ENCODE results near the gene IRF2BPL.
A peak's percentile ranks its signal among the peaks of the same experiment; 100 is the strongest.
"Not testable (repeated sequence)": the region's sequence is repeated elsewhere in the genome, so short reads cannot be mapped to it uniquely, and the experiment has no call there.

IRF2BPL gene

DNA sequence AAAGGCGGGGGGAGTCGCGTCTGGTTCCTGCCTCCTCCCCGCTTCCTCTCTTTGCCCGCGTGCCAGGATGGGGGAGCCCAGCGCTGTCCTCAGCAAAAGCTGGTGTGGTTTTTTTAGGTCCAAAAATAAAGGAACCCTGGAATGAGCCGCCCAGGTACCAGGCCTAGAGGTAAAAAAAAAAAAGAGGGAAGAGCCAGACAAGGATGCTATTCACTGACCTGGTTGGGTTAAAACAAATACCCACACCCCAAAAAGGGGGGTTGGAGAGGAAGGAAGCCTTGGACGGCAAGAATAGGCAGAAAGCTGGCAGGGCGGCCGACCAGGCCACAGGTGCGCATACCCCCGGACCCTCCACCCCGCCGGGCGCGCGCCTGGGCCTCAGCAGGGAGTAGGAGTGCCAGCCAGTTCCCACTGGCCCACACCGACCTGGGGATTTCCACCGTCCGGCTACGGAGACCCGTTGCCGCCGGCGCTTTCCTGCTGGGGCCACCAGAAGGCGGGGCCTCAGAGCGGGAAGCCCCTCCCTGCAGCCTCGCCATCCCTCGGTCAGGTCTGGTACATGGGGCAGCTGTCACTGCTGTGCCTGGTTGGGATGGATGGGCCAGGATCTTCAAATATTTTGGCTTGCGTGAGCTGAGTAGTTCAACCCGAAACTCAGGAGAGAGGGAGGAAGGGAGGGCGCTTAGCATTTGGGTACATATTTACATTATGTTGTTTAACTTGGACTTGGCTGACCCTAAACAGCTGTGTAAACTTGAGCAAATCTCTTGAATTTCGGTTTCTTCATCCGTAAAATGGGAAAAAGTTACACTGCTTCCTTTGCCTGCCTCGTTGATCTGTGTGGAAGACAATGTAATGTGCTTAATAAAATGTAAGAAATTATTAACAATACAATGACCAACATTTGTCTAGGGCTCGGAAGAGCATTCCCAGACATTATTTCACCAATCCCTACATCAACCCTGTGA, 5.4 kb upstream of the IRF2BPL start:
- peak; percentile 63 for DNase-seq

DNA sequence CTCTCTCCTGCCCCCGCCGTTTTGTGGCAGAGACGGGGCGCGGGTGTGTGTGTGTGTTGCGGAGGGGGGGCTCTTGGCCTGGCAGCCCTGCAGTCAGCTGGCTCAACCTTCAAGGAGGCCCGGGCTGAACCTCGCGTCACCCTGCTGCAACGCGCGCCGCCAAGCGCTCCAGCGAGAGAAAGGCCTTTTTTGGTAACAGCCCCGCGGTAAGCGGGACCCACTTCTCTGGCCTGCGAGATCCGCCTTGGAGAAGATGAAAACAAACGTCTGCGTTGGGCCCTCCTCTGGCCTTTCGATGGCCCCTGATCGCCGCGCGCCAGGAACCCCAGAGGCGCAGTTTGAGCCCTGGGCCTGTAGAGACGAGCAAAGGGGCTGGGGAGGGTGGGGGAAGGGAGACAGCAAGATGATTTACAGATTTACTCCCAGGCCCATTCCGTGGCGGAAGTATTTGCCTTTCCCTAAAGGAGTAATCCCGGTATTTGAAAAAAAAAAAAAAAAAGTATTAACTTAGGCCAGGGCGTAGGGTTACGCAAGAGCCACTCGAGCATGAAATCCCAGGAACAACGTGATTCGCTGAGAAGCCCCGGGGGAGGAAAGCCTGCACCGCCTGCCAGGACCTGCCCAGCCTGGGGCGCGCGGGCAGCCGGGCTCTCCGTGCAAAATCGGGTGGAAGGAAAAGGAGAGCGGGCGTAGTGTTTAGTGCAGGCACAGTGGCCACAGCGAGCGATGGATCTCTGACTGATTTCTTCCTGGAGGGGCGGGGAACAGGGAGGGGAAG, 4.5 kb upstream of the IRF2BPL start:
- peak; percentile 69 for DNase-seq

DNA sequence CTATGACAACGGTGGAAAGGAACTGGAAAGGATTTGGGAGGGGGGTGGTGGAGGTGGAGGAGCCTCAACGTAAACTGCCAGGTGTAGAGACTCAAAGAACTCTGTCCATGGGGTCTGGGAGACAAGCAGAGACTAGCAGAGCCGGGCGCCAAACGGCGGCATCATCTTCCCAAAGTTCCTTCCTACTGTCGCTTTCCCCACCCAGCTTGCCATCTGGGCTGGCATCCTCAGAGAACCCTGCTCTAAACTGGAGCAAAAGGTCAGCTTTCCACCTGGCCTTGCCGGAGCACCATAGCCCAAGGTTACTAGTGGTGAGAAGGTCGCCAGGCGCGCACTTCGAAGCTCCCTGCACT, 4.0 kb upstream of the IRF2BPL start:
- no peak for DNase-seq

DNA sequence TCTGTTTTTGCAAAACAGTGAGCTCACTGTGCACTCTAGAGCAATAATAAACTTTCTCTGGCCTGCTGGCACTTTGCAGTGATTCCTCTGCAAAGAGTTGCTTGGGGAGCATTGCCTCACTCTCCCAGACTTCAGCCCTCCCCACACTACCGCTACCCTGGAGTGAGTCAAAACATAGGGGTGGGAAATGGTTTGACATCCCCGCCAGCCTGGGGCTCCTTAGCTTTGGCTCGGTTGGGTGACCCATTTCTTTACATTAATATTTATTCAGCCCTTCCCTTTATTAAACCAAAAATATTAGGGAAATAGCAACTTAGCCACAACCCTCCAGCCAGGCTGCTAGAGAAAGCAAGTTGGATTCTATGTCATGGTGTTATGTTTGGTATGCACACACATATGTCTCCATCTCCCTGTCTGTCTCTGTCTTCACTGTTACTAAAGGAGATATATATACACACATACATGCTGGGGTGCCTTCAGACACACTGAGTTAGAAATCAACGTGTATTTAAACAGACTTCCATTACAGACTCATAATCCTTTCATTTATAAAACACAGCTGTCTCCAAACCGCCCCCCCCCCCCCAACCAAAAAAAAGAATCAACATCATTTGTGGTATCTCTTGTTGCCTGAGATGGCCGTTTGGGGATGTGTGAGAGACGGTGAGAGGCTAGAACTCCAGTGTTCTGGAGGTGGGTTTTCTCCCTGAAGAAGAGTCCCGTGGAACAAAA, 3.4 kb upstream of the IRF2BPL start:
- DNase-seq: no peak

DNA sequence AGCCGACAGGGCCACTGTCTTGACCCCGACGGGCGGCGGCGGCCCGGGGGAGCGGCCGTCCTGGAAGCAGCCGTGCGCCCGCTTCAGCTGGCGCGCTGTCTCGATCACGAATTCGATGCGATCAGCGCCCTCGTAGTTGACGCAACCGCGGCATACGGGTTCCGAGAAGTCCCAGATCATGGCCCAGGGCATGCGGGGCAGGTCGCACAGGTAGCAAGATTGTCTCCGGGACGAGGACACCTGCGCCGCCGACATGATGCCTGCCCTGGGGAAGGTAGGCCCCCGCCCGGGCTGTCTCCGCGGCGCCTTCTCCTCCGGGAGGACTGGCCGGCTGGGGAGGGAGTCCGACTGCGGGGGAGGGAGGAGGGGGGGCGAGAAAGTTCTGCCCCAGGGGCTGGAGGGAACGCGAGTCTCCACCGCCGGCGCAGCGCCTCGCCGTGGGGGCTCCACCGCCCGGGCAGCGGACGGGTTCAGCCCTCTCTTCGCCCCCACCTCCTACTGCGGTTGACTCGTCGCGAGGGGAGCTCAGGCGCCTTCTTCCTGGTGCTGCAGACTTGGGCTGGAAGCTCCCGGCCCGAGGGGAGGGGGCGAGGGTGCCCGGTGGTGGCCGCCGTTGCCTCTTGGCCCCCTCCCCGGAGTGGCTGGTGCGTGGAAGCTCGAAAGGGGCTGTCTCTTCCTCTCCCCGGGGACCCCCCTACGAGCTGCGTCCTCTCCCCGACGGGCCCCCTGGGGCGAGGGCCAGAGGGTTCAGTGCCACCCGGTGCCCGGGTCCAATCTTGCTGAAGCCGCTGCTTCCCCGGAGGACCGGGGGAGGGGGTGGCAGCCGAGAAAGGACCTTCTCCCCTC, 747 bp downstream of the IRF2BPL start:
- peak; percentile 62 for DNase-seq

DNA sequence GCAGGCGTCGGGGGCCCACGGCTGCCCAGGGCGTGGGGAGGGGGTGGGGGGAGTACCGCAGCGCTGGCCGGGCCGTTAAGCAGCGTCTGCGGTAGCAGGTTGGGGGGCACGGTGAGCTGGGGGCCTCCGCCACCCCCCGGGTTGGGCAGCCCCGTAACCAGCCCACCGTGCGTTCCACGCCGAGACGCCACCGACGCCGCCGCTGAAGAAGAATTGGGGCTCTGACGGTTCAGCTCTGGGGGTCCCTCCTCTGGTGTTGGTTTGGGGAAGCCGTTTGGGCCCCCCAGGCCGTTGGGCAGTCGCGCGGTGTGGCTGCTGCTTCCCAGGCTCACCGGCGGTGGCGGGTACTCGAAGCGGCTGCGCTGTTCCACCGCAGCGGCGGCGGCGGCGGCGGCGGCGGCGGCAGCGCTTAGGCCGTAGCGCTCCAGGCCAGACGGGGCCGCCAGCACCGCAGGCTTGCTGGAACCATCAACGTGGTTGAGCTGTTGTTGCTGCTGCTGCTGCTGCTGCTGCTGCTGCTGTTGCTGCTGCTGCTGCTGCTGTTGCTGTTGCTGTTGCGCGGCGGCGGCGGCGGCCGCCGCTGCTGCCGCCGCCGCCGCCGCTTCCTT, 1.5 kb downstream of the IRF2BPL start:
- DNase-seq: peak; percentile 45

DNA sequence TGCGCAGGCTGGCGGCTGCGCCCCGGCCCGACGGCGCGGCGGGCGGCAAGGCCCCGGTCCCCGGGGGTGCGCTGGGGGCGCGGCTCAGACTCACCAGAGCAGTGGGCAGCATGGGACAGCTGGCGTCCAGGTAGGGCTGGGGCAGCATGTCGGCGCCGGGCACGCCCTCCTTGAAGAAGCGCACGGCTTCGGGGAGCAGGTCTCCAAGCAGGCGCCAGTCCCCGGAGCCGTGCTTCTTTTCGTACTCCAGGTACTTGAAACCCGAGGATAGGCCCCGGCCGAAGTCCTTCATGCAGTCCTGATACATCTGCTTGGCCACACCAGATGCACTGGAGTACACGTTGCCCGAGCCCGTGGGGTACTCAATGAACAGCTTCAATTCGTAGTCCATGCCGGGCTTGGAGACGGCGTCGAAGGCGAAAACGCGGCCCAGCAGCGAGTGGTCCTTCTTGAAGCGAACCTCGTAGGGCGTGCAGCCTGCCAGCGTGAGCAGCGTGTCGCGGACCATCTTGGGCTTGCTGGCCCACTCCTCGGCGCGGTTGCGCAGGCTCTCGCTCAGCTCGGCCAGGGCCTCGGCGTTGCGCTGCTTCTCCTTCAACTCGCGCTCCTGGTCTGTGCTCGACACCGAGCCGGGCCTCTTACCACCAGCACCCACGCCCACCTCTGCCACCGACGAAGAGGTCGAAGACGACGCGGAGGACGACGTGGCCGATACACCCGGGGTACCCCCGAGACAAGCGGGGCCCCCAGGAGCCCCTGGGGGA, 2.2 kb downstream of the IRF2BPL start:
- no peak for DNase-seq

DNA sequence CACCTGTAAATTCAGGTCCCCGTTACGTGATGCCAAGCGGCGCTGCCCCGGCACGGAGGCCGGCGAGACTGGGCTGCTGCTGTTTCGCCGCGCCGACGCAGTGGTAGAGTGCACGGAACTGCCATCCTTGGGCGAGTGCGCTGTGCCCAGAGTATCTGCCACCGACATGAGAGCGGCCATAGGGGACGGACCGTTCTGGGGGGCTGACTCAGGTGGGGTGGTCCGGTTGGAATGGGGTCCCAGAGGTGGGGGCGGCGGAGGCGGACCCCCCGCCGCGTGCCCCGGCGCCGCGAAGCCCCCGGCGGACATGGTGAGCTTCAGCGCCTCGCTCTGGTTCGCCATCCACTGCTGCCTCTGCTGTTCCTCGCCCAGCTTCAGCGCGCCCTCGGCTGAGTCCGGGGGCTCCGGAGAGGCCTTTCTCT, 2.8 kb downstream of the IRF2BPL start:
- no peak for DNase-seq

DNA sequence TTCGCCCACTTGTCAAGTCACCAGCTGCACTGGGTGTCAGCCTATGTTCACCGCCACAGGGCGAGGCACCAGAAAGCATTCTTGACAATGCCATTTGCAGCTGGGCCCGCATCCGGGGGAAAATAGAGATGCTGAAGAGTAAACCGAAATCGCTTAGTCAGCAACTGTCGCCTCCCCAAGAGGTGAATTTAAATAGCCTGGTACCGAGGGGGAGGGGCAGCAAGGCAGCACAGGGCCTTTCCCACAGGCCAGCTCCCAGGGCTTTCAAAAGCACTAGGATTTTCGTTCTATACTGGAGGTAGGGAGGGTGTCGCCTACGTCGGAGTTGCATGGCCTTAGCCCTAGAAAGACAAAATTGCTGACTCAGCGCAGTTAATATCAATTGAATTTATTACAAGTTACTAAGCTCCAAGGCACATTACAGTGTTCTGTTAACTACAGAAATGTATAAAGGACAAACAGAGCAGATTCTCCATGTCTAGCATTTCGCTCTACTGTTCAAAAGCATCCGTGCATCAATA, 4.3 kb downstream of the IRF2BPL start:
- peak; percentile 68 for DNase-seq

DNA sequence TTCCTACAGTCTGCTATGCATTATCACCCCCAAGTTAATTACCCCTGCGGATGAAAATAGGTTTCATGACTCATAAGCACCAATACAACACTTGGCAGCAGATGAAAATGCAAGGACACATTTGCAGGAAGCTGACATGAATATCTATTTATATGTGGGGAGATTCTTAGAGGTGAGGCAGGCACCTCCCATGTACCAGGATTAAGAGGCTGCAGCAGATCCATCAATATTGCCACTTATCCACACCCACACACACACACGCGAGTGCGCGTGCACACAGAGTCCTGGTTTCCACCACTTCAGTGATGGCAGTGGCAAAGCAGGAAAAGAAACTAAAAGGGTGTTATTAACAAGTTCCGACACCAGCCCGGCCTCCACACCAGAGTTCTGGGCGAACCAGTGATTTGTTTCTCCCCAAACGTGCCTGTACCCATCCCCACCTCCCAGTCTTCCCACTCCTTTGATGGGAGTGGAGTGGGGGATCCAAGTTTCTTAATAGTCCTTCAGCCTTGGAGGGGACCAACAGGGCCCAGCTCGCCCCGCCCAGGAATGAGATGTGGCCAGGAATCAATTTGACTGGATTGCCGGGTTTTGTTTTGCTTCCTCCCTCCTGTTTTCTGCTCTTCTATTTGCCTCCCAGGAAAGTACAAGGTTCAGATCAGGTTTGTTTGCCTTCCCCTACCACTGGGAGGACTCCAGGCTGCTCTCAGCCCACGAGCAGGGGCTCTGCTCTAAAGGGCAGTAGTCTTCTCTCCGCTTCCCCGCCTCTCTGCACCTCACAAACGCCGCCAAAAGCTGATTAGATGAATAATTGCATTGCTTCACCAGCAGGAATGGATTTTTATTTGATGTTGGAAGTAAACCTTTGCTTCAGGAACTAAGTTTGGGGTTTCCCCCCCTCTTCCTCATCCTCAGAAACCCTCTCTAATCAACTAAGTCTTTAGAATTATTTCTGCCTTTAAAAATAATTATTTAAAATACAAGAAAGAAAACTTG, 5.2 kb downstream of the IRF2BPL start:
- no peak for DNase-seq

DNA sequence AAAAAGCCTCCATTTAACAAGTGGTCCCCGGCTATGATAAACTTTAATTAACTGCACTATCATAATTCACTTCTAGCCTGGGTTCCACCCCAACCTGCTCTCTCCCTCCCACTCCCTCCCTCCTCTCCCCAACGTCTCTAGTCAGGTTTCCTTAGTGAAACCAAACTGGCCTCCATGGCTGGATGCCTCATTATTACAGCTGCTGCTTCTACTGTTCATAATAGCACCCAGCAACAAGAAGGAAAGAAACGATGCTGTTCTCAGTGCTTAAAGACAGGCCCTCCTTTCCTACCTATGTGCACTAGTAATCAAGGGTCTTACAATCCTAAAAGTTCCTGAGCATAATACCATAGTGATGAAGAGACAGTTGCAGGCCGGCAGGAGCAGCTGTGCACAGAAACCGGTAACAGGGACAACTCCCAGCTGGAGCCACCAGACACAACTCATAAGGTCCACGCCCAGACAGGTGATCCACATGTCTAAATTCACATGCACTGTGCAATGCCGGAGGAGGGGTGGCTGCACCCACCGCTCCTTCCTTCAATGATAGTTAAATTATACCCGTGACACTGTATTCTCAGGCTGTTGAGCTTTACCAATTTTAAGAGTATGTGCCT, 6.2 kb downstream of the IRF2BPL start:
- no peak for DNase-seq

DNA sequence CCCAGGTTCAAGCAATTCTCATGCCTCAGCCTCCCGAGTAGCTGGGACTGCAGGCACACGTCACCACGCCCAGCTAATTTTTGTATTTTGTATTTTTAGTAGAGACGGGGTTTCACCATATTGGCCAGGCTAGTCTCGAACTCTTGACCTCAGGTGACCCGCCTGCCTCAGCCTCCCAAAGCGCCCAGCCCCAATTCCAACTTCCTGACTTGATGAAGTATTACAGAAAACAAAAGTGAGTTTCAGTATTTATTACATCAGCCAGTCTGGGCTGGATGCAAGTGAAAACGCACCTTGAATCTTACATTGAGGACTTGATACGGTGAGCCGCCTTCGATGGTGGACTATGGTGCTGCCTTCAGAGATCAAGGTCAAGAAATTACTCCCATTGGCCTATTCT, 7.1 kb downstream of the IRF2BPL start:
- DNase-seq: not testable (repeated sequence)

DNA sequence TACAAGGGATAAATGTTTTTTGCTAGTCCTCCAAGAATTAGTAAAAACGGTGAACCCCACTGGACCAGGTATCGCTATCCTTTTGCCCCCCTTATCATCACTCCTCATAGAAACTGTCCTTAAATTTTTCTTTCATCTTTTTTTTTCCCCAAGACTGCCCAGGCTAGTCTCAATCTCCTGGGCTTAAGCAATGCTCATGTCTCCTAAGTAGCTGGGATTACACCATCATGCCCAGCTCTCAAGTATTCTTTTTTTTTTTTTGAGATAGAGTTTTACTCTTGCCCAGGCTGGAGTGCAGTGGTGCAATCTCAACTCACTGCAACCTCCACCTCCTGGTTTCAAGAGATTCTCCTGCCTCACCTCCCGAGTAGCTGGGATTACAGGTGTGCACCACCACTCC, 9.7 kb downstream of the IRF2BPL start:
- no peak for DNase-seq

DNA sequence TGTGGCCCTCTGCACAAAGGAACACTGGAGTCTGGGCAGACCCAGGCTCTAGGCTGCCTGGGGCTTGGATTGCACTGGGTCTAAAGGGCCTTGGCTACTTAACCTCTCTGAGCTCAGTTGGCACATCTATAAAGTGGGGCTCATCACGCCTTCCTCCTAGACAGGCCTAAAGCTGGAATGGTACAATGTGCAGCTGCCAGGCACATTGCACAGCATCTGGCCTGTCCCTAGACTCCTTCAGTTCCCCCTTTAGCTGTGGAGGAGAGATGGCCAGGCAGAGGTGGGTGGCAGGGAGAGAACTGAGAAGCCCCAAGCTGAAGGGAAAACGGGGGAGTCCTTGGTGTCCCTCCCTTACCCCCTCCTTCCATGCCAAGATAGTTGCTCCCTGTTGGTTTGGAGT, 10.8 kb downstream of the IRF2BPL start:
- DNase-seq: no peak

DNA sequence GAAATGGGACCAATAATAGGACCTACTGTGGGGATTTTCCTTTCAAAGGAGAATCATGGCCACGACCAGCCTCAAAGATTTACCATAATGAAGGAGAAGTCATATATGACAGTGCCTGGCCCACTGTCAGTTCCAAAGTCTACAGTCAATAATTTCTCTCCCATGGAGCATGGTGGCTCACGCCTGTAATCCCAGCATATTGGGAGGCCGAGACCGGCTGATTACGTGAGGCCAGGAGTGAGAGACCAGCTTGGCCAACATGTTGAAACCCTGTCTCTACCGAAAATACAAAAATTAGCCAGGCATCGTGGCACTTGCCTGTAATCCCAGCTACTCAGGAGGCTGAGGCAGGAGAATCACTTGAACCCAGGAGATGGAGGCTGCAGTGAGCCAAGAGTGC, 13.8 kb downstream of the IRF2BPL start:
- DNase-seq: no peak

DNA sequence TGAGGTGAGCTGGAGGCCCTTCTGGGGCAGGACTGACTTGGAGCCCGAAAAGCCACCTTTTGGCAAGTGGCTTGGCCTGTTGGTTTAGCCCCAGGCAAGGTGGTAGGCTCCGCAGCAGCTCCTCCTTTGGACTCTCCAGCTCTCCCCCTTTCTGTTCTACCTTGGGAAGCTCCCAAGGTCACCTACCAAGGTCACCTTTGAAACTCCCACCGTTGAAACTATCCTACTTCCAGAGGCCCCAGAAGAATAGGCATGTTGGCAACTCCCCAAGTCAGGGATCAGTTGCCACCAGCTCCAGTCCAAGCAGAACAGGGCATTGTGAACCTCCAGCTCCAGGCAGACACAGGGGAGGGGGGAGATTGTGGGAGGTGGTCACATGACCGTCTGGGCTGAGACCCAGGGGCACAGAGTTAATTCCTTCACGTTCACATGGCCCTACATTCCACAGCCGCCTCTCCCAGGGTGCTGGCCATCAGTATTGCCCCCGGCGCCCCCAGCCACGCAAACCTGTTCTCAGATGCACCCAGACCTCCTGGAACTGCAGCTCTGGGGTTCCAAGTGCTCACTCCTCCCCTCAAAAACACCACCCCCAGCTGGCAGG, 14.4 kb downstream of the IRF2BPL start:
- DNase-seq: no peak

DNA sequence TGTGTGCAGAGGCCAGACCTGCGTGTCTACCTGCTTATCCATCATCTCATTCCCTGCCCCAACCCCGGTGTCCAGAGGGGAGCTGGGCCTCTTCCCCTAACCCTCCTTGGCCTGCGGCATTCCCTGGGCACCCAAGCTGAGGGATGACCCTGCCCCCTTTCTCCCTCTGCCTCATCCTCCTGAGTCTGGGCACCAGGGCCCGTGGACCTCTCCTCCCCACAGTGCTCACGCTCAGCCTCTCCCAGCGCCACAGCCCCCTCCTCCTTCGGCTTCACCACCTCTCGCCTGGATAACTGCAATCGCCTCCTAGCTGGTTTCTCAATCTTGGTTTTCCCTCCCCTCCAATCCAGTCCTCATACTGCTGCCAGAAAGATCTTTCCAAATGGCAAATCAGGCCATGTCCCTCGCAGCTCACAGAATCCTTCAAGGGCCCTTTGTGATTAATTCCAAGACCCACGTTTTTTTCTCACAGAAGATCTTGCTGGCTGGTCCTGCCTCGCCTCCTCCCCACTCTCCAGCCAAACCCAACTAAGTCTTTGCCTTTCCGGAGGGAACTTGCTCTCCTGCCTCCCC, 16.2 kb downstream of the IRF2BPL start:
- DNase-seq: no peak

DNA sequence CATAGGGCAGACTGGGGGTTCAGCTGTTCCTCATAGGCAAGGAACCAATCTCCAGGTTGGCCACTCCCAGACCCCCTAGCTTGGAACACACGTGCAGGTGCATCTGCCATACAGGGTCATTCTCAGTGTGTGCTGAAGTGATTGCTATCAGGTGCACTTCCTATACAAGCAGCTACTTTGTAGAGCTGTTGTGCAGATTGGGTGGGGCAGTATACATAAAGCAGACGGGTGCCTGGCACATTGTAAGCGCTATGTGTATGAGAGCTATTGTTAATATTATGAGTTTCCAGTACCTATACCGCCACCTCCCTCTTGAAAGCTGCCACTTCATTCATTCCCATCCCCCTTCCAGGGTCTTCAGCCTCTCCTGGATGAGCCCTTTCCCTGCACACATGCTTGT, 17.3 kb downstream of the IRF2BPL start:
- no peak for DNase-seq

Data from activated effector memory CD4-positive, alpha-beta T cell treated with Interleukin-2 at 50 U/mL for 16 hours (primary cell).